Measurements from ENCODE around the gene AP3B2. TPM values are rescaled to one million over a fixed set of nuclear protein-coding genes. Genes with fewer than 3 reads are reported as not detected.

The AP3B2 gene
- total RNA-seq, 4 donors from 2014 or later: 1.9 to 6.9 (median 2.2) TPM; not detected in 1

DNA sequence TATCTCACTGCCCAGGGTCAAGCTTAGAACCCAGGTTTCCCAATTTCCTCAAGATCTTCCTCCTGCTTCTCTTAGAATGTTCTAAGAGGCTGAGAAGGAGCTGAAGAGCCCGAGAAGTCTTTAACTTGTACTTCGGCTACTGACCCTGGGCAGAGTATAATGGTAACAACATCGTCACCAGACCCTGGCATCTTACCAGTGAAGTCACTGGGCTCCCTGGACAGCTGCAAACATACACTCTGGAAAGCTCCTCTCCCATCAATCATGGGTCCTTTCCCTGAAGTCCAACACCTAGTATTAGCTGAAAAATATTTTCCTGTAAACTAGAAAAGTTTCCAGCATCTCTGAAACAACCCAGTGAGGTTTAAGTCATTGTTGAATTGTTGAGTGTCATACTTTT, 85.2 kb downstream of the AP3B2 start:
- TF ChIP-seq, protein P1, sequence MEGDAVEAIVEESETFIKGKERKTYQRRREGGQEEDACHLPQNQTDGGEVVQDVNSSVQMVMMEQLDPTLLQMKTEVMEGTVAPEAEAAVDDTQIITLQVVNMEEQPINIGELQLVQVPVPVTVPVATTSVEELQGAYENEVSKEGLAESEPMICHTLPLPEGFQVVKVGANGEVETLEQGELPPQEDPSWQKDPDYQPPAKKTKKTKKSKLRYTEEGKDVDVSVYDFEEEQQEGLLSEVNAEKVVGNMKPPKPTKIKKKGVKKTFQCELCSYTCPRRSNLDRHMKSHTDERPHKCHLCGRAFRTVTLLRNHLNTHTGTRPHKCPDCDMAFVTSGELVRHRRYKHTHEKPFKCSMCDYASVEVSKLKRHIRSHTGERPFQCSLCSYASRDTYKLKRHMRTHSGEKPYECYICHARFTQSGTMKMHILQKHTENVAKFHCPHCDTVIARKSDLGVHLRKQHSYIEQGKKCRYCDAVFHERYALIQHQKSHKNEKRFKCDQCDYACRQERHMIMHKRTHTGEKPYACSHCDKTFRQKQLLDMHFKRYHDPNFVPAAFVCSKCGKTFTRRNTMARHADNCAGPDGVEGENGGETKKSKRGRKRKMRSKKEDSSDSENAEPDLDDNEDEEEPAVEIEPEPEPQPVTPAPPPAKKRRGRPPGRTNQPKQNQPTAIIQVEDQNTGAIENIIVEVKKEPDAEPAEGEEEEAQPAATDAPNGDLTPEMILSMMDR (IDR thresholded peaks at IDR 0.05): no peak
- TF ChIP-seq POLR2A (IDR thresholded peaks at IDR 0.05): no peak
- Histone ChIP-seq H3K4me1 (no peaks in the 10 kb centered on the region), H3K9me3 (no peaks in the 10 kb centered on the region), H3K36me3 (no peaks in the 10 kb centered on the region), H3K27ac (no peak overlapping the region), H3K4me3 (no peak overlapping the region), H3K27me3 (no peaks in the 10 kb centered on the region)
- intact Hi-C loops (cut with DNase I; ENCODE audit: low total_unique reads): no loop called here
- DNase-seq: no peak

DNA sequence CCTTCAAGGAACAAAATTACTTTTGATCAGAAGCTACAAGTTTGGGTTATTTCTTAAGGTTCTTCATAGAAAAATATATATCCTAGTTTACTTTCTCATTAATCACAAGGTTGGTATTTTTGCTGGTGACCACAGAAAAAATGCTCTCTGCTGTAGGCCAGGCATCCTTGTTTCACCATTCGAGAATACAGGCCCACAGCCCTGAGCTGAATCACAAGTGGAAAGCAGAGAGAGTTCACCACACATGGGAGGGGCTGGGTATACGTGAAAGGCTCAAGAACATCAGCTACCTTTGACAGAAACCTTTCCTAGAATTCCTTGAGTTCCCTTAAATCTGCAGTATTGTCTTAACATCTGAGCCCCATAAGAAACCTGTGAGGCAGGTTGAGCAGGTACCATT, 85.7 kb downstream of the AP3B2 start:
- intact Hi-C loops (cut with DNase I; ENCODE audit: low total_unique reads): no loop called here
- H3K4me3 ChIP-seq: no peak overlapping the region
- no peak for DNase-seq
- no peaks in the 10 kb centered on the region for H3K27me3 ChIP-seq
- H3K9me3 ChIP-seq: no peaks in the 10 kb centered on the region
- no peaks in the 10 kb centered on the region for H3K36me3 ChIP-seq
- no peaks in the 10 kb centered on the region for H3K4me1 ChIP-seq
- no peak for TF ChIP-seq POLR2A (IDR thresholded peaks at IDR 0.05)
- TF ChIP-seq, protein P1 (IDR thresholded peaks at IDR 0.05): no peak
- H3K27ac ChIP-seq: no peak overlapping the region

DNA sequence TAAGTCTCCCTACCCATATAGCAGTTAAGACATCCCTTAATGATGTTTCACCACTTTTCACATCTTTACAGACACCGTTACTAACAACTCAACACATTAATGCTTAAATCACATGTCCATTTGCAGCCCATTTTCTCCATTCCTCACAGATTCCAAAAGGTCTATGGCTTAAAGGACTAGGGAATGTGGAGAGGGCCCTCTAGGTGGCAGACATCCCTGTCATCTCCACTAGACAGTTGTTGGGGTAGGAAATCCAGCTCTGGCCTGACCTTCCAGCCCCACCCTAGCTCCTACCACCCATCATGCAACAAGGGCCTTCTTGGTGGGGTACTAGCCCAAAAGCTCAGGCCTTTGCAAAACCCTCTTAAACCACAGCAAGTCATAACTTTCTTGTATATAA, 87.7 kb downstream of the AP3B2 start:
- intact Hi-C loops (cut with DNase I; ENCODE audit: low total_unique reads): no loop called here
- TF ChIP-seq POLR2A (IDR thresholded peaks at IDR 0.05): no peak
- TF ChIP-seq, protein P1 (IDR thresholded peaks at IDR 0.05): no peak
- Histone ChIP-seq H3K9me3 (no peaks in the 10 kb centered on the region), H3K27ac (no peak overlapping the region), H3K4me1 (no peaks in the 10 kb centered on the region), H3K4me3 (no peak overlapping the region), H3K36me3 (no peaks in the 10 kb centered on the region), H3K27me3 (no peaks in the 10 kb centered on the region)
- DNase-seq: no peak

DNA sequence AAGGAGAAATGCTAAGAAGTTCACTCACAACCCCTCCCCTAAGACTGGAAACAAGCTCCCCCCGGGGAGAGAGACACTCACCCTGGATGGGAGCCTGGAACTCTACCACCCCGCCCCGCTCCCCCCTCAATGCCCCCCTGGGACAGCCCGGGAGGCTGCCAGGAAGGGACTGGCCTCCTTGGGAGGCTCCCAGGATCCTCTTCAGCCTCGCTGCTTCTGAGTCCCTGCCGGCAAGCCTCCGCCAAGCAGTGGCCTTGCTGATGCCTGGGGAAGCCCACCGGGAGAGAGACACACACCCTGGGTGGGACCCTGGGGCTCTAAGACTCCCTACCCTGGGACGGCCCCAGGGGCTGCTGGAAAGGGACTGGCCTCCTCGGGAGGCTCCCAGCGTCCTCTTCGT, 95.9 kb downstream of the AP3B2 start:
- Histone ChIP-seq H3K27ac (no peak overlapping the region), H3K9me3 (no peaks in the 10 kb centered on the region), H3K36me3 (no peaks in the 10 kb centered on the region), H3K4me3 (no peak overlapping the region), H3K27me3 (no peaks in the 10 kb centered on the region), H3K4me1 (no peaks in the 10 kb centered on the region)
- DNase-seq: peak in 1 of 2 donors; percentile 33
- intact Hi-C loops (cut with DNase I; ENCODE audit: low total_unique reads): no loop called here
- no peak for TF ChIP-seq POLR2A (IDR thresholded peaks at IDR 0.05)

DNA sequence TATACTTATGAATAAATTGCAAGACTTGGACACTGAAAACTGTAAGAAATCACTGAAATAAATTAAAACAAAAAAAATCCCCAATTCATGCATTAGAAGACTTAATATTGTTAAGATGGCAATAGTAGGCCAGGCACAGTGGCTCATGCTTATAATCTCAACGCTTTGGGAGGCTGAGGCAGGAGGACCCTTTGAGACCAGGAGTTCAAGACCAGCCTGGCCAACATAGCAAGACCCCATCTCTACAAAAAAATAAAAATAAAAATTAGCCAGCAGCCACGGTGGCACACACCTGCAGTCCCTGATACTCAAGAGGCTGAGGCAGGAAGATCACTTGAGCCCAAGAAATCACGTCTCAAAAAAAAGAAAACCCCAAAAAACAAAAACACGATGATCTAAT, 98.3 kb downstream of the AP3B2 start:
- intact Hi-C loops (cut with DNase I; ENCODE audit: low total_unique reads): no loop called here
- Histone ChIP-seq H3K36me3 (no peaks in the 10 kb centered on the region), H3K9me3 (no peaks in the 10 kb centered on the region), H3K27me3 (no peaks in the 10 kb centered on the region), H3K4me1 (no peaks in the 10 kb centered on the region), H3K27ac (no peak overlapping the region), H3K4me3 (no peak overlapping the region)
- TF ChIP-seq, protein P1 (IDR thresholded peaks at IDR 0.05): no peak
- no peak for TF ChIP-seq POLR2A (IDR thresholded peaks at IDR 0.05)
- DNase-seq: no peak

Other genes with a start within 250 kb of the AP3B2 start
- gene RPS17, start 169.4 kb downstream of the AP3B2 start, total RNA-seq: 1,000 to 10,000 TPM in 3 of 4 donors, 100 to 1,000 TPM in 1; 754 to 4,808 (median 3,201) TPM
- gene CPEB1, start 62.5 kb downstream of the AP3B2 start, total RNA-seq: 10 to 100 TPM in 1 of 4 donors, 1 to 10 TPM in 2, under 1 TPM in 1; 0.77 to 14.1 (median 2.9) TPM
- not detected for gene FSD2, start 96.2 kb upstream of the AP3B2 start, total RNA-seq
- gene WHAMM, start 99.8 kb upstream of the AP3B2 start, total RNA-seq: 10 to 100 TPM in 1 of 4 donors, 1 to 10 TPM in 3; 3.5 to 10.8 (median 5.2) TPM
- 10 to 100 TPM in 2 of 4 donors, 1 to 10 TPM in 2; 5.1 to 50.0 (median 10.6) TPM for gene HOMER2, start 242.8 kb upstream of the AP3B2 start, total RNA-seq